Activated T-cell treated with anti-CD3 and anti-CD28 coated beads, Interleukin-2, amount 50 U/mL, for 24 hours (primary cell): ENCODE measurements around the gene COMP.
"Not testable (repeated sequence)": the region's sequence is repeated elsewhere in the genome, so short reads cannot be mapped to it uniquely, and the experiment has no call there.

Source experiments
- DNase-seq: peaks from one replicate; pipeline ENCODE4 v3.0.0-alpha.2; 2020
- H3K27ac Mint-ChIP-seq: 2 replicates; pipeline ENCODE4 v1.8.0; 2020; ENCODE audit warnings: mild to moderate bottlenecking, mixed read lengths
- H3K27me3 Mint-ChIP-seq: 2 replicates; pipeline ENCODE4 v1.8.0; 2020; ENCODE audit warnings: mixed read lengths
- H3K36me3 Mint-ChIP-seq: 2 replicates; pipeline ENCODE4 v1.8.0; 2020; ENCODE audit warnings: low read depth, mixed read lengths
- H3K4me1 Mint-ChIP-seq: 2 replicates; pipeline ENCODE4 v1.8.0; 2020; ENCODE audit warnings: low read depth, mixed read lengths
- H3K4me3 Mint-ChIP-seq: 2 replicates; pipeline ENCODE4 v1.8.0; 2020; ENCODE audit warnings: mild to moderate bottlenecking, moderate library complexity, mixed read lengths
- H3K9me3 Mint-ChIP-seq: 2 replicates; pipeline ENCODE4 v1.8.0; 2020; ENCODE audit warnings: mixed read lengths

COMP gene

GRCh38 chr19:18815673-18816072, 24.6 kb upstream of the COMP start:
- no peak overlapping the region for H3K4me3 Mint-ChIP-seq
- H3K27ac Mint-ChIP-seq: no peak overlapping the region
- no peaks in the 10 kb centered on the region for H3K4me1 Mint-ChIP-seq
- H3K27me3 Mint-ChIP-seq: peaks cover 9% of the 10 kb centered on the region
- H3K9me3 Mint-ChIP-seq: no peaks in the 10 kb centered on the region
- H3K36me3 Mint-ChIP-seq: no peaks in the 10 kb centered on the region
- no peak for DNase-seq

GRCh38 chr19:18814063-18814462, 23.0 kb upstream of the COMP start:
- peaks cover 3% of the 10 kb centered on the region for H3K4me1 Mint-ChIP-seq
- no peak overlapping the region for H3K4me3 Mint-ChIP-seq
- no peaks in the 10 kb centered on the region for H3K9me3 Mint-ChIP-seq
- H3K27ac Mint-ChIP-seq: no peak overlapping the region
- no peaks in the 10 kb centered on the region for H3K36me3 Mint-ChIP-seq
- H3K27me3 Mint-ChIP-seq: peaks cover 15% of the 10 kb centered on the region
- no peak for DNase-seq

GRCh38 chr19:18811638-18812037, 20.5 kb upstream of the COMP start:
- not testable (repeated sequence) for H3K27ac Mint-ChIP-seq, H3K36me3 Mint-ChIP-seq, H3K9me3 Mint-ChIP-seq, H3K4me3 Mint-ChIP-seq, DNase-seq, H3K4me1 Mint-ChIP-seq
- peaks cover 17% of the 10 kb centered on the region for H3K27me3 Mint-ChIP-seq

- Mint-ChIP-seq H3K4me1 (peaks cover 3% of the 10 kb centered on the region), H3K36me3 (no peaks in the 10 kb centered on the region), H3K4me3 (no peak overlapping the region), H3K27me3 (peaks cover 15% of the 10 kb centered on the region), H3K27ac (no peak overlapping the region), H3K9me3 (no peaks in the 10 kb centered on the region)
- DNase-seq: no peak
Observed at GRCh38 chr19:18809149-18809868, 18.2 kb upstream of the COMP start.

GRCh38 chr19:18807861-18808331, 16.8 kb upstream of the COMP start:
- H3K4me3 Mint-ChIP-seq: no peak overlapping the region
- no peak overlapping the region for H3K27ac Mint-ChIP-seq
- H3K36me3 Mint-ChIP-seq: no peaks in the 10 kb centered on the region
- peaks cover 19% of the 10 kb centered on the region for H3K27me3 Mint-ChIP-seq
- no peaks in the 10 kb centered on the region for H3K9me3 Mint-ChIP-seq
- no peak for DNase-seq
- H3K4me1 Mint-ChIP-seq: peaks cover 3% of the 10 kb centered on the region

- Mint-ChIP-seq H3K4me1 (peaks cover 3% of the 10 kb centered on the region), H3K9me3 (no peaks in the 10 kb centered on the region), H3K27ac (no peak overlapping the region), H3K27me3 (peaks cover 17% of the 10 kb centered on the region), H3K4me3 (no peak overlapping the region), H3K36me3 (no peaks in the 10 kb centered on the region)
- no peak for DNase-seq
Observed at GRCh38 chr19:18804643-18805042, 13.5 kb upstream of the COMP start.

GRCh38 chr19:18804139-18804601, 13.1 kb upstream of the COMP start:
- H3K27ac Mint-ChIP-seq: no peak overlapping the region
- no peak overlapping the region for H3K4me3 Mint-ChIP-seq
- peaks cover 14% of the 10 kb centered on the region for H3K27me3 Mint-ChIP-seq
- DNase-seq: no peak
- no peaks in the 10 kb centered on the region for H3K9me3 Mint-ChIP-seq
- H3K4me1 Mint-ChIP-seq: no peaks in the 10 kb centered on the region
- H3K36me3 Mint-ChIP-seq: no peaks in the 10 kb centered on the region

GRCh38 chr19:18803550-18804138, 12.5 kb upstream of the COMP start:
- Mint-ChIP-seq H3K27me3 (peaks cover 12% of the 10 kb centered on the region), H3K4me1 (no peaks in the 10 kb centered on the region), H3K36me3 (no peaks in the 10 kb centered on the region), H3K9me3 (no peaks in the 10 kb centered on the region), H3K27ac (no peak overlapping the region), H3K4me3 (no peak overlapping the region)
- no peak for DNase-seq

- H3K9me3 Mint-ChIP-seq: no peaks in the 10 kb centered on the region
- no peak overlapping the region for H3K27ac Mint-ChIP-seq
- H3K27me3 Mint-ChIP-seq: peaks cover 17% of the 10 kb centered on the region
- no peaks in the 10 kb centered on the region for H3K36me3 Mint-ChIP-seq
- DNase-seq: no peak
- no peaks in the 10 kb centered on the region for H3K4me1 Mint-ChIP-seq
- H3K4me3 Mint-ChIP-seq: no peak overlapping the region
Observed at GRCh38 chr19:18802354-18802753, 11.2 kb upstream of the COMP start.

- Mint-ChIP-seq H3K36me3 (no peaks in the 10 kb centered on the region), H3K27me3 (peaks cover 31% of the 10 kb centered on the region), H3K9me3 (no peaks in the 10 kb centered on the region), H3K4me1 (peaks cover 2% of the 10 kb centered on the region), H3K27ac (no peak overlapping the region), H3K4me3 (no peak overlapping the region)
- DNase-seq: no peak
Observed at GRCh38 chr19:18800636-18801035, 9.5 kb upstream of the COMP start.

- peaks cover 34% of the 10 kb centered on the region for H3K27me3 Mint-ChIP-seq
- no peak overlapping the region for H3K27ac Mint-ChIP-seq
- DNase-seq: no peak
- no peak overlapping the region for H3K4me3 Mint-ChIP-seq
- no peaks in the 10 kb centered on the region for H3K36me3 Mint-ChIP-seq
- H3K9me3 Mint-ChIP-seq: no peaks in the 10 kb centered on the region
- peaks cover 2% of the 10 kb centered on the region for H3K4me1 Mint-ChIP-seq
Observed at GRCh38 chr19:18800079-18800478, 9.0 kb upstream of the COMP start.

- H3K9me3 Mint-ChIP-seq: no peaks in the 10 kb centered on the region
- no peak overlapping the region for H3K27ac Mint-ChIP-seq
- H3K4me1 Mint-ChIP-seq: peaks cover 2% of the 10 kb centered on the region
- no peaks in the 10 kb centered on the region for H3K36me3 Mint-ChIP-seq
- no peak overlapping the region for H3K4me3 Mint-ChIP-seq
- no peak for DNase-seq
- peaks cover 40% of the 10 kb centered on the region for H3K27me3 Mint-ChIP-seq
Observed at GRCh38 chr19:18799389-18799970, 8.4 kb upstream of the COMP start.

GRCh38 chr19:18798384-18799352, 7.6 kb upstream of the COMP start:
- H3K36me3 Mint-ChIP-seq: no peaks in the 10 kb centered on the region
- no peak for DNase-seq
- H3K4me3 Mint-ChIP-seq: no peak overlapping the region
- no peak overlapping the region for H3K27ac Mint-ChIP-seq
- H3K4me1 Mint-ChIP-seq: peaks cover 2% of the 10 kb centered on the region
- H3K9me3 Mint-ChIP-seq: no peaks in the 10 kb centered on the region
- H3K27me3 Mint-ChIP-seq: peaks cover 42% of the 10 kb centered on the region

GRCh38 chr19:18796239-18796638, 5.1 kb upstream of the COMP start:
- no peak overlapping the region for H3K4me3 Mint-ChIP-seq
- H3K36me3 Mint-ChIP-seq: no peaks in the 10 kb centered on the region
- H3K4me1 Mint-ChIP-seq: peaks cover 2% of the 10 kb centered on the region
- H3K27me3 Mint-ChIP-seq: peaks cover 54% of the 10 kb centered on the region
- no peak overlapping the region for H3K27ac Mint-ChIP-seq
- DNase-seq: no peak
- no peaks in the 10 kb centered on the region for H3K9me3 Mint-ChIP-seq
